HCT116 (cell line): Measurements from ENCODE around the gene RELA. TPM values are rescaled to one million over a fixed set of nuclear protein-coding genes. Genes with fewer than 3 reads are reported as not detected.

Experiments used
- ATAC-seq: fragments of 200-7000 bp; cut with Tn5 transposase; 2 replicates; pipeline ENCODE4 v1.9.1; 2020; ENCODE audit warnings: mild to moderate bottlenecking, moderate library complexity
- BruUV-seq: library from RNA; stranded (reverse); fragments of 400-500 nt; replicated peaks from 2 replicates; lab custom pipeline; 2021; lab: Mats Ljungman, UMichigan
- CTCF ChIA-PET: fragments of 300-600 bp; sonication (Branson Sonifier 250); formaldehyde crosslinking; loops from one replicate; lab custom pipeline; 2021; ENCODE audit warnings: antibody characterized with exemption; lab: Charles Lee
- POLR2A ChIA-PET: fragments of 300-600, 350-600 bp; sonication (Branson Sonifier 250); formaldehyde crosslinking; loops from one replicate; lab custom pipeline; 2021; ENCODE audit warnings: antibody characterized with exemption; lab: Charles Lee
- RAD21 ChIA-PET, 2 experiments: fragments of 300-600 bp; sonication (Branson Sonifier 250); formaldehyde crosslinking; loops; one replicate each; lab custom pipeline; 2023; ENCODE audit warnings: low total read pairs in 2 of 2; ENCODE audit not compliant: uncharacterized antibody in 2 of 2, unreplicated experiment in 2 of 2, low non-redundant PET in 1 of 2; lab: Charles Lee
- DNase-seq: peaks from one replicate; pipeline ENCODE4 v3.0.0-alpha.2; 2010; ENCODE audit warnings: low read depth, low spot score
- H2AFZ ChIP-seq: fragments of 200-600 bp; shearing (Covaris generic), sonication (generic); 2 replicates; pipeline ENCODE4 v1.6.1; 2017; ENCODE audit warnings: low read depth, mixed run types, mixed read lengths, antibody characterized with exemption, low read length; ENCODE audit not compliant: poor library complexity, severe bottlenecking
- H3K27ac ChIP-seq: 2 replicates; pipeline ENCODE4 v1.5.1; 2012; ENCODE audit warnings: low read depth, low read length
- H3K27me3 ChIP-seq: fragments of 200-600 bp; sonication (generic); 2 replicates; pipeline ENCODE4 v1.6.1; 2016; ENCODE audit warnings: mixed run types, low read length, mixed read lengths; ENCODE audit not compliant: insufficient read depth
- H3K36me3 ChIP-seq, 2 experiments: fragments of 200-500 bp in 1 of 2; fragments of 200-600 bp in 1 of 2; sonication (Bioruptor generic) in 1 of 2; sonication (generic) in 1 of 2; 2 replicates each; pipeline versions ENCODE4 v1.5.1 to v1.6.1; 2014 to 2016; ENCODE audit warnings: low read length in 2 of 2, inconsistent platforms in 1 of 2, mixed read lengths in 1 of 2, mixed run types in 1 of 2; ENCODE audit not compliant: insufficient read depth in 2 of 2, control insufficient read depth in 1 of 2
- H3K4me1 ChIP-seq, 2 experiments: fragments of 200-600 bp in 1 of 2; sonication (generic) in 1 of 2; 2 replicates each; pipeline versions ENCODE4 v1.5.1 to v1.6.1; 2012 to 2017; ENCODE audit warnings: low read length in 2 of 2, inconsistent platforms in 1 of 2, mild to moderate bottlenecking in 1 of 2, mixed read lengths in 1 of 2, mixed run types in 1 of 2, moderate library complexity in 1 of 2; ENCODE audit not compliant: insufficient read depth in 2 of 2, control insufficient read depth in 1 of 2
- H3K4me2 ChIP-seq: fragments of 200-600 bp; sonication (generic); 2 replicates; pipeline ENCODE4 v1.6.1; 2017; ENCODE audit warnings: mixed run types, low read length, mixed read lengths
- H3K4me3 ChIP-seq, 2 experiments: fragments of 200-600 bp in 1 of 2; sonication (generic) in 1 of 2; replicated peaks in 1 of 2; 2 replicates each; pipeline ENCODE4 v1.5.1; 2011 to 2016; ENCODE audit warnings: low read length in 2 of 2, control low read depth in 1 of 2, low read depth in 1 of 2, mild to moderate bottlenecking in 1 of 2, mixed read lengths in 1 of 2, mixed run types in 1 of 2
- H3K79me2 ChIP-seq: fragments of 200-600 bp; sonication (generic); 2 replicates; pipeline ENCODE4 v1.6.1; 2017; ENCODE audit warnings: mild to moderate bottlenecking, mixed run types, low read length, moderate library complexity, mixed read lengths; ENCODE audit not compliant: insufficient read depth
- H3K9ac ChIP-seq: fragments of 200-600 bp; sonication (generic); 2 replicates; pipeline ENCODE4 v1.6.1; 2016; ENCODE audit warnings: low read length, mixed read lengths
- H3K9me2 ChIP-seq: fragments of 200-600 bp; sonication (generic), shearing (Covaris generic); 2 replicates; pipeline ENCODE4 v1.6.1; 2017; ENCODE audit warnings: mixed run types, mild to moderate bottlenecking, moderate library complexity; ENCODE audit not compliant: insufficient read depth
- H3K9me3 ChIP-seq, 2 experiments: fragments of 200-500 bp in 1 of 2; fragments of 200-600 bp in 1 of 2; sonication (Bioruptor generic) in 1 of 2; sonication (generic) in 1 of 2; 2 replicates each; pipeline ENCODE4 v1.6.1; 2014 to 2017; ENCODE audit warnings: low read length in 2 of 2, mixed read lengths in 2 of 2, inconsistent platforms in 1 of 2, low read depth in 1 of 2, mild to moderate bottlenecking in 1 of 2, mixed run types in 1 of 2, moderate library complexity in 1 of 2; ENCODE audit not compliant: control insufficient read depth in 1 of 2, insufficient read depth in 1 of 2
- H4K20me1 ChIP-seq: fragments of 200-600 bp; sonication (generic), shearing (Covaris generic); 2 replicates; pipeline ENCODE4 v1.6.1; 2017; ENCODE audit warnings: mixed run types, mild to moderate bottlenecking, moderate library complexity; ENCODE audit not compliant: insufficient read depth
- CBX3 ChIP-seq: IDR thresholded peaks from 2 replicates; pipeline ENCODE4 v1.6.1; 2012; ENCODE audit warnings: low read depth
- ELF1 ChIP-seq: IDR thresholded peaks from 2 replicates; pipeline ENCODE4 v1.6.1; 2012; ENCODE audit warnings: low read depth, borderline replicate concordance
- JUND ChIP-seq: IDR thresholded peaks from 2 replicates; pipeline ENCODE4 v1.6.1; 2012
- RAD21 ChIP-seq: IDR thresholded peaks from 2 replicates; pipeline ENCODE4 v1.6.1; 2012; ENCODE audit warnings: low read depth, mild to moderate bottlenecking
- SIN3A ChIP-seq: IDR thresholded peaks from 2 replicates; pipeline ENCODE4 v1.6.1; 2012; ENCODE audit warnings: low read depth
- TCF7L2 ChIP-seq: IDR thresholded peaks from 2 replicates; pipeline ENCODE4 v1.7.0; 2011; ENCODE audit warnings: borderline replicate concordance, inconsistent platforms; ENCODE audit not compliant: insufficient read depth, insufficient read length; ENCODE audit errors: extremely low read depth
- intact Hi-C: fragments of 100-400 bp; cut with micrococcal nuclease; formaldehyde crosslinking; loops from 2 replicates; pipeline ENCODE4 v1.10.0; 2022
- total RNA-seq: library from RNA; stranded (reverse); gene quantifications from one replicate; pipeline ENCODE4 v1.2.1, GENCODE V29; 2021; ENCODE audit not compliant: unreplicated experiment
- TF ChIP-seq, protein P1 (sequence below), 3 experiments: fragments of 200-600 bp in 1 of 3; sonication (generic) in 1 of 3; IDR thresholded peaks in 2 of 3; conservative IDR thresholded peaks in 1 of 3; 2 replicates each; pipeline ENCODE4 v1.5.1; 2012 to 2017; ENCODE audit warnings: low read depth in 2 of 3, low read length in 2 of 3, antibody characterized with exemption in 1 of 3, borderline replicate concordance in 1 of 3, control low read depth in 1 of 3, mild to moderate bottlenecking in 1 of 3, mixed read lengths in 1 of 3, mixed run types in 1 of 3, moderate library complexity in 1 of 3; ENCODE audit not compliant: insufficient read depth in 1 of 3

The RELA gene
- total RNA-seq, 1 experiment from 2014 or later = 78.5 TPM

DNA sequence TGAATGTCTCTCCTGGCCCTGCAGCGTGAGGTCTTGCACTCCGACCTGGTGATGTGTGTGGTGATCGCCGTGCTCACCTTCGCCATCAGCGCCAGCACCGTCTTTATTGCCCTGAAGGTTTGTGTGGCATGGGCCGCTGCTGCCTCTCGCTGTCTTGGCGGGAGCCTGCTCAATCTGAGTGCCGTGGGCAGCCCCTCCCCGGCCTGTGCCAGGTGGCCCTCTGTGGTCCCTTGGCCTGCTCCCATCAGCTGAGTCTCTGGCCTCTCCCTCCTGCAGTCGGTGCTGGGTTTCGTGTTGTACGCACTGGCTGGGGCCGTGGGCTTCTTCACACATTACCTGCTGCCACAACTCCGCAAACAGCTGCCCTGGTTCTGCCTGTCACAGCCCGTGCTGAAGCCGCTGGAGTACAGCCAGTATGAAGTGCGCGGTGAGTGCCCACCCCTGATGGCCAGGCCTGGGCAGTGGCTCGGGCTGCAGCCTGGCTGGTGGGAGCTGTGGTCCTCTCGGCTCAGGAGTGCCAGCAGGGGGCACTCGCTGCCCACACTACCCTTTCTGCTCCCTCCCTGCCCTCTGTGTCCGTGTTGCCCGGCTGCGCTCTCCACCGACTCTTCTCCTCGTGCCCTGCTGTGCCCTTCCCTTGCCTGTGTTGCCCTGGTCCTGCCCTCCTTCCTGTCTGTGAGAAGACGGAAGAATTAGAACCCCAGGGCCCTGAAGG, 36.9 kb downstream of the RELA start:
- Histone ChIP-seq H3K4me3 (no peak overlapping the region), H3K36me3 (peaks cover 23 to 31% of the 10 kb centered on the region in 2 experiments; a peak in 3 of 4 replicates), H3K79me2 (no peaks in the 10 kb centered on the region), H3K4me2 (no peak overlapping the region), H3K27ac (no peak overlapping the region; the same call in 1 of the 2 replicates), H4K20me1 (no peaks in the 10 kb centered on the region), H3K9ac (no peak overlapping the region), H3K27me3 (no peaks in the 10 kb centered on the region), H3K4me1 (no peaks in the 10 kb centered on the region), H3K9me3 (no peaks in the 10 kb centered on the region), H3K9me2 (no peaks in the 10 kb centered on the region), H2AFZ (no peak overlapping the region)
- no TSS peak for BruUV-seq
- ChIA-PET CTCF (interaction anchor here (1.3 to 1.6 kb wide), 3 partner anchors 10 to 144 kb away, joined by 4 to 6 read pairs (median 4); partner anchors contain the start of genes PCNX3 and SIPA1), POLR2A (interaction anchor here (0.9 kb wide), 1 partner anchor 11 kb away, joined by 3 read pairs; the partner anchor contains the start of gene PCNX3), RAD21 (interaction anchor here in 1 of 2 experiments (0.6 to 0.8 kb wide), 2 partner anchors 38 to 70 kb away, joined by 3 to 6 read pairs; no protein-coding TSS in a partner anchor)
- peak; percentile 79 for ATAC-seq
- intact Hi-C loops = no loop called here
- no peak for TF ChIP-seq CBX3
- TF ChIP-seq, protein P1, sequence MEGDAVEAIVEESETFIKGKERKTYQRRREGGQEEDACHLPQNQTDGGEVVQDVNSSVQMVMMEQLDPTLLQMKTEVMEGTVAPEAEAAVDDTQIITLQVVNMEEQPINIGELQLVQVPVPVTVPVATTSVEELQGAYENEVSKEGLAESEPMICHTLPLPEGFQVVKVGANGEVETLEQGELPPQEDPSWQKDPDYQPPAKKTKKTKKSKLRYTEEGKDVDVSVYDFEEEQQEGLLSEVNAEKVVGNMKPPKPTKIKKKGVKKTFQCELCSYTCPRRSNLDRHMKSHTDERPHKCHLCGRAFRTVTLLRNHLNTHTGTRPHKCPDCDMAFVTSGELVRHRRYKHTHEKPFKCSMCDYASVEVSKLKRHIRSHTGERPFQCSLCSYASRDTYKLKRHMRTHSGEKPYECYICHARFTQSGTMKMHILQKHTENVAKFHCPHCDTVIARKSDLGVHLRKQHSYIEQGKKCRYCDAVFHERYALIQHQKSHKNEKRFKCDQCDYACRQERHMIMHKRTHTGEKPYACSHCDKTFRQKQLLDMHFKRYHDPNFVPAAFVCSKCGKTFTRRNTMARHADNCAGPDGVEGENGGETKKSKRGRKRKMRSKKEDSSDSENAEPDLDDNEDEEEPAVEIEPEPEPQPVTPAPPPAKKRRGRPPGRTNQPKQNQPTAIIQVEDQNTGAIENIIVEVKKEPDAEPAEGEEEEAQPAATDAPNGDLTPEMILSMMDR (IDR thresholded peaks at IDR 0.05 in 2 of 3, conservative IDR thresholded peaks at IDR 0.05 in 1 of 3; ENCODE audit: borderline replicate concordance in 1 of 3, insufficient read depth in 1 of 3, low read depth in 2 of 3, low read length in 2 of 3) = peak; percentile 49 to 60 (median 51); a peak in 5 of 6 replicates
- no peak for TF ChIP-seq ELF1
- no peak for TF ChIP-seq JUND
- peak; percentile 68 for TF ChIP-seq RAD21
- TF ChIP-seq SIN3A = no peak
- TF ChIP-seq TCF7L2 = no peak
- no peak for DNase-seq
